ENCODE measurements around the gene LBX2.

- TF ChIP-seq FOSL1 (IDR thresholded peaks at IDR 0.05; ENCODE audit: low read depth), result no peak
- TF ChIP-seq RAD21 (IDR thresholded peaks at IDR 0.05; ENCODE audit: low read depth), result no peak
- peak; percentile 17 for TF ChIP-seq POLR2A (IDR thresholded peaks at IDR 0.05; ENCODE audit: borderline replicate concordance, extremely low read depth, insufficient read depth, insufficient read length)
- TF ChIP-seq, protein P1, sequence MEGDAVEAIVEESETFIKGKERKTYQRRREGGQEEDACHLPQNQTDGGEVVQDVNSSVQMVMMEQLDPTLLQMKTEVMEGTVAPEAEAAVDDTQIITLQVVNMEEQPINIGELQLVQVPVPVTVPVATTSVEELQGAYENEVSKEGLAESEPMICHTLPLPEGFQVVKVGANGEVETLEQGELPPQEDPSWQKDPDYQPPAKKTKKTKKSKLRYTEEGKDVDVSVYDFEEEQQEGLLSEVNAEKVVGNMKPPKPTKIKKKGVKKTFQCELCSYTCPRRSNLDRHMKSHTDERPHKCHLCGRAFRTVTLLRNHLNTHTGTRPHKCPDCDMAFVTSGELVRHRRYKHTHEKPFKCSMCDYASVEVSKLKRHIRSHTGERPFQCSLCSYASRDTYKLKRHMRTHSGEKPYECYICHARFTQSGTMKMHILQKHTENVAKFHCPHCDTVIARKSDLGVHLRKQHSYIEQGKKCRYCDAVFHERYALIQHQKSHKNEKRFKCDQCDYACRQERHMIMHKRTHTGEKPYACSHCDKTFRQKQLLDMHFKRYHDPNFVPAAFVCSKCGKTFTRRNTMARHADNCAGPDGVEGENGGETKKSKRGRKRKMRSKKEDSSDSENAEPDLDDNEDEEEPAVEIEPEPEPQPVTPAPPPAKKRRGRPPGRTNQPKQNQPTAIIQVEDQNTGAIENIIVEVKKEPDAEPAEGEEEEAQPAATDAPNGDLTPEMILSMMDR (IDR thresholded peaks at IDR 0.05 in 2 of 3, conservative IDR thresholded peaks at IDR 0.05 in 1 of 3; ENCODE audit: borderline replicate concordance in 1 of 3, insufficient read depth in 1 of 3, low read depth in 2 of 3, low read length in 2 of 3), result no peak
- no peak for TF ChIP-seq POLR2AphosphoS5 (IDR thresholded peaks at IDR 0.05; ENCODE audit: low read depth, low read length)
- TF ChIP-seq SRF (IDR thresholded peaks at IDR 0.05; ENCODE audit: low read depth), result no peak
- no peak for TF ChIP-seq ZFX (IDR thresholded peaks at IDR 0.05)
- TF ChIP-seq, protein P2, sequence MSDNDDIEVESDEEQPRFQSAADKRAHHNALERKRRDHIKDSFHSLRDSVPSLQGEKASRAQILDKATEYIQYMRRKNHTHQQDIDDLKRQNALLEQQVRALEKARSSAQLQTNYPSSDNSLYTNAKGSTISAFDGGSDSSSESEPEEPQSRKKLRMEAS (IDR thresholded peaks at IDR 0.05), result no peak
- no peak for TF ChIP-seq CEBPB (IDR thresholded peaks at IDR 0.05; ENCODE audit: low read depth)
- TF ChIP-seq TCF7L2 (IDR thresholded peaks at IDR 0.05; ENCODE audit: borderline replicate concordance, extremely low read depth, insufficient read depth, insufficient read length), result no peak
- TF ChIP-seq SIN3A (IDR thresholded peaks at IDR 0.05; ENCODE audit: low read depth), result no peak
- TF ChIP-seq JUND (IDR thresholded peaks at IDR 0.05), result no peak
- no peak for TF ChIP-seq EGR1 (IDR thresholded peaks at IDR 0.05; ENCODE audit: low read depth)
- no peak for TF ChIP-seq EZH2 (IDR thresholded peaks at IDR 0.05)
Measured at GRCh38 chr2:74530239-74531187, 31.1 kb upstream of the LBX2 start.
